Cardiac fibroblast (primary cell): ENCODE measurements around the gene MAST2.

Source experiments
- DNase-seq, 2 donors: peaks; one replicate each; pipeline versions ENCODE4 v3.0.0 to v3.0.0-alpha.2; 2010; ENCODE audit warnings: low read depth in 2 of 2
- H3K4me3 ChIP-seq, 2 donors: replicated peaks in 1 of 2; 1 replicate in 1 of 2; 2 replicates in 1 of 2; pipeline ENCODE4 v1.5.1; 2011; ENCODE audit warnings: low read depth in 2 of 2, low read length in 2 of 2, mild to moderate bottlenecking in 2 of 2, moderate library complexity in 1 of 2
- CTCF ChIP-seq: IDR thresholded peaks from one replicate; pipeline ENCODE4 v1.5.1; 2011; ENCODE audit warnings: low read depth, mild to moderate bottlenecking, low read length, inconsistent platforms

The MAST2 gene

DNA sequence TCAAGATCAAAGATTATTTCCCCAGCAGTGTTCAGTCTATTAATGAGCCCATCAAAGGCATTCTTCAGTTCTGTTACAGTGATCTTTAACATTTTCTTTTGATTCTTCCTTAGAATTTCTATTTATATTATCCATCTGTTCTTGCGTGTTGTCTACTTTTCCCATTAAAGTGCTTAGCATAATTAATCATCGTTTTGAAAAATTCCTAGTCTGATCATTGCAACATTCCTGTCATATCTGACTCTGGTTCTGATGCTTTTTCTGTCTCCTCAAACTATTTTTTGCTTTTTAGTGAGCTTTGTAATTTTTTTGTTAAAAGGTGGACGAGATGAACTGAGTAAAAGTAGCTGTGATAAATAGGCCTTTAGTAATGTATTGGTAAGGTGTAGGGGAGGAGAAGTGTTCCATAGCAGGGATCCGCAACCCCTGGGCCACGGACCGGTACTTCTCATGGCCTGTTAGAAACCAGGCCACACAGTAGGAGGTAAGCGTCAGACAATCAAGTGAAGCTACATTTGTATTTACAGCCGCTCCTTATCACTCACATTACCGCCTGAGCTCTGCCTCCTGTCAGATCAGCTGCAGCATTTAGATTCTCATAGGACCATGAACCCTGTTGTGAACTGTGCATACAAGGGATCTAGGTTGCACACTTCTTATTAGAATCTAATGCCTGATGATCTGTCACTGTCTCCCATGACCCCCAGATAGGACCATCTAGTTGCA is 165.7 kb downstream of the MAST2 start:
- TF ChIP-seq CTCF, result no peak
- no peak for DNase-seq

GRCh38 chr1:45969866-45970265 is 166.5 kb downstream of the MAST2 start:
- H3K4me3 ChIP-seq, result no peak overlapping the region
- TF ChIP-seq CTCF, result no peak
- no peak for DNase-seq

More for the DNA sequence above, 165.7 kb downstream of the MAST2 start:
- H3K4me3 ChIP-seq, result no peak overlapping the region

GRCh38 chr1:45971335-45971734 is 167.9 kb downstream of the MAST2 start:
- TF ChIP-seq CTCF, result no peak
- DNase-seq, result no peak
- no peak overlapping the region for H3K4me3 ChIP-seq

GRCh38 chr1:45971922-45972531 is 168.6 kb downstream of the MAST2 start:
- no peak overlapping the region for H3K4me3 ChIP-seq
- no peak for TF ChIP-seq CTCF
- peak in 1 of 2 donors; percentile 12 for DNase-seq

DNA sequence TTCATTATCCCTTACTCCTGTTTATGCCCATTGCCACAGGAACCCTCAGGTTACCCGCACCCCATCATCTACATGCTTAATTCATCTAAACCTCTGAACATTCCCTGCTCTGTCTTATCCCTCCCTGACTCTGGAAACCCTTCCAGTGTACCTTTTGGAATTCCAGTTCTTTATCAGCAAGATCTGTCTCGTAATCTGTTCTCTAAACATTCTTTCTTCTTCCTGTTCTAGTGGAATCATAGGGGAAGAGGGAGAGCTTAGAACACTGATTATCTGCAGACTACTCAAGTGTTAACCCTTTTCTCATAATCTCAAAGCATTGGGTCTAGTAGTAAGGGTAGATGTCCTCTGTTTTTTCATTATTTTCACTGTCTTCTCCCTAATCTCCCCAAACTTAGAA is 169.2 kb downstream of the MAST2 start:
- DNase-seq, result no peak
- H3K4me3 ChIP-seq, result no peak overlapping the region
- no peak for TF ChIP-seq CTCF

DNA sequence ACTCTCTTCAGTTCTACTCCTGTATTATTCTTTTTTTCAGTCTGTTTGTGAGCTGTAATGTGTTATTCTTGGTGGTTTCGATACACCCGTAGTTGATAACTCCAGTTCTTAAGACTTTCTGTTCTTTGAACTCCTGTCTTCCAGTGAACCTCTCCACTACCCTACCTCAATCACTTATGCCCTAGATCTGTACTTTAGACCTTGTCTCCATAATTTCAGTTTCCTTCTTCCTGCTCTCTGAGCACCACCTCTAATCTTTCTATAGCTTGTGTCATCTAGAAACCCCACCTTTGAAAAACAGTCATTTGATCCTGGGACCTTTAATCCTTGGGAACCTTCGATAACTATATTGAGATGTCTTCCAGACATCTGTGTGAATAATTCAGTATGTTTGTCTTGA is 169.7 kb downstream of the MAST2 start:
- TF ChIP-seq CTCF, result no peak
- DNase-seq, result no peak
- H3K4me3 ChIP-seq, result no peak overlapping the region
